ENCODE data around the gene LTO1.

DNA sequence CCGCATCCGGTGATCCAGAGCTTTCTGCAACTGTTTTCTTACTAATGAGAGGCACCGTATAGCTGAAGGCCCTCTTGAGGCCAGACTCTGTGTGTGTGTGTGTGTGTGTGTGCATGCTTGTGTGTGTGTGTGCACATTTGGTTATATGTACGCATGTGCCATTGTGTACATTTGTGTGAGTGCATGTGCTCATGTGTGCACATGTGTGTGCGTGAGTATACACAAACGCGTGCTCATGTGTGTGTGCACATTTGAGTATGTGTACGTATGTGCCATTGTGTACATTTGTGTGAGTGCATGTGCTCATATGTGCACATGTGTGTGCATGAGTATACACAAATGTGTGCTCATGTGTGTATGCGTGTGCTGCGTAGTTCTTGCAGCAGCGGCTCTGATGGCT lies 40.9 kb upstream of the LTO1 start:
- TF ChIP-seq, protein P1, sequence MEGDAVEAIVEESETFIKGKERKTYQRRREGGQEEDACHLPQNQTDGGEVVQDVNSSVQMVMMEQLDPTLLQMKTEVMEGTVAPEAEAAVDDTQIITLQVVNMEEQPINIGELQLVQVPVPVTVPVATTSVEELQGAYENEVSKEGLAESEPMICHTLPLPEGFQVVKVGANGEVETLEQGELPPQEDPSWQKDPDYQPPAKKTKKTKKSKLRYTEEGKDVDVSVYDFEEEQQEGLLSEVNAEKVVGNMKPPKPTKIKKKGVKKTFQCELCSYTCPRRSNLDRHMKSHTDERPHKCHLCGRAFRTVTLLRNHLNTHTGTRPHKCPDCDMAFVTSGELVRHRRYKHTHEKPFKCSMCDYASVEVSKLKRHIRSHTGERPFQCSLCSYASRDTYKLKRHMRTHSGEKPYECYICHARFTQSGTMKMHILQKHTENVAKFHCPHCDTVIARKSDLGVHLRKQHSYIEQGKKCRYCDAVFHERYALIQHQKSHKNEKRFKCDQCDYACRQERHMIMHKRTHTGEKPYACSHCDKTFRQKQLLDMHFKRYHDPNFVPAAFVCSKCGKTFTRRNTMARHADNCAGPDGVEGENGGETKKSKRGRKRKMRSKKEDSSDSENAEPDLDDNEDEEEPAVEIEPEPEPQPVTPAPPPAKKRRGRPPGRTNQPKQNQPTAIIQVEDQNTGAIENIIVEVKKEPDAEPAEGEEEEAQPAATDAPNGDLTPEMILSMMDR (IDR thresholded peaks at IDR 0.05): no peak
- no peak for TF ChIP-seq POLR2A (IDR thresholded peaks at IDR 0.05)

All from esophagus squamous epithelium (tissue), 4 donors.